ENCODE measurements around the gene TKT.

The TKT gene

GRCh38 chr3:53239800-53240199 lies 16.0 kb downstream of the TKT start:
- no peak for DNase-seq (ENCODE audit: low read depth in 2 of 2)

- no peak for DNase-seq (ENCODE audit: low read depth in 2 of 2)
Measured at GRCh38 chr3:53238886-53239285, 16.9 kb downstream of the TKT start.

GRCh38 chr3:53238051-53238850 lies 17.6 kb downstream of the TKT start:
- no peak for DNase-seq (ENCODE audit: low read depth in 2 of 2)

GRCh38 chr3:53236112-53236841 lies 19.5 kb downstream of the TKT start:
- no peak for DNase-seq (ENCODE audit: low read depth in 2 of 2)

- no peak for DNase-seq (ENCODE audit: low read depth in 2 of 2)
Measured at GRCh38 chr3:53235545-53235944, 20.3 kb downstream of the TKT start.

- DNase-seq (ENCODE audit: low read depth in 2 of 2), result no peak
Measured at GRCh38 chr3:53234841-53235232, 21.0 kb downstream of the TKT start.

- no peak for DNase-seq (ENCODE audit: low read depth in 2 of 2)
Measured at GRCh38 chr3:53234130-53234840, 21.5 kb downstream of the TKT start.

- no peak for DNase-seq (ENCODE audit: low read depth in 2 of 2)
Measured at GRCh38 chr3:53232641-53233377, 23.0 kb downstream of the TKT start.

- no peak for DNase-seq (ENCODE audit: low read depth in 2 of 2)
Measured at GRCh38 chr3:53231532-53232511, 24.0 kb downstream of the TKT start.

- no peak for DNase-seq (ENCODE audit: low read depth in 2 of 2)
Measured at GRCh38 chr3:53230789-53231188, 25.0 kb downstream of the TKT start.

- DNase-seq (ENCODE audit: low read depth in 2 of 2), result no peak
Measured at GRCh38 chr3:53230041-53230621, 25.7 kb downstream of the TKT start.

GRCh38 chr3:53229606-53230005 lies 26.2 kb downstream of the TKT start:
- no peak for DNase-seq (ENCODE audit: low read depth in 2 of 2)

- DNase-seq (ENCODE audit: low read depth in 2 of 2), result no peak
Measured at GRCh38 chr3:53229171-53229570, 26.7 kb downstream of the TKT start.

- DNase-seq (ENCODE audit: low read depth in 2 of 2), result no peak
Measured at GRCh38 chr3:53227993-53228885, 27.6 kb downstream of the TKT start.

- no peak for DNase-seq (ENCODE audit: low read depth in 2 of 2)
Measured at GRCh38 chr3:53226841-53227407, 28.9 kb downstream of the TKT start.

GRCh38 chr3:53226142-53226840 lies 29.5 kb downstream of the TKT start:
- no peak for DNase-seq (ENCODE audit: low read depth in 2 of 2)

- no peak for DNase-seq (ENCODE audit: low read depth in 2 of 2)
Measured at GRCh38 chr3:53225651-53226050, 30.2 kb downstream of the TKT start.

GRCh38 chr3:53225181-53225580 lies 30.6 kb downstream of the TKT start:
- no peak for DNase-seq (ENCODE audit: low read depth in 2 of 2)

Measured in activated CD4-positive, alpha-beta T cell treated with anti-CD3 and anti-CD28 coated beads for 24 hours (primary cell).